Fibroblast of peridontal ligament (primary cell): ENCODE results near the gene MEIKIN.
"Not testable (repeated sequence)": the region's sequence is repeated elsewhere in the genome, so short reads cannot be mapped to it uniquely, and the experiment has no call there.

ENCODE experiments used
- DNase-seq: peaks from one replicate; pipeline ENCODE4 v3.0.0-alpha.2; 2010; ENCODE audit errors: extremely low read depth

Gene MEIKIN

GRCh38 chr5:131812371-131813160 is 132.9 kb downstream of the MEIKIN start:
- no peak for DNase-seq

- DNase-seq: peak; percentile 60
These were observed 134.8 kb downstream of the MEIKIN start for GRCh38 chr5:131810510-131811249.

GRCh38 chr5:131796793-131797693 is 148.4 kb downstream of the MEIKIN start, which contains the start of gene FNIP1:
Gene FNIP1 (minus strand): TSS chr5:131797017. CDS start chr5:131796921, 96 bp downstream.
- DNase-seq: peak; percentile 91

GRCh38 chr5:131795879-131796792 is 149.3 kb downstream of the MEIKIN start:
- peak; percentile 55 for DNase-seq

GRCh38 chr5:131795228-131795627 is 150.2 kb downstream of the MEIKIN start:
- DNase-seq: no peak

- DNase-seq: no peak
These were observed 150.9 kb downstream of the MEIKIN start for GRCh38 chr5:131794586-131794985.

- no peak for DNase-seq
These were observed 152.6 kb downstream of the MEIKIN start for GRCh38 chr5:131792896-131793295.

- DNase-seq: no peak
These were observed 153.6 kb downstream of the MEIKIN start for GRCh38 chr5:131791866-131792265.

GRCh38 chr5:131790550-131790949 is 154.9 kb downstream of the MEIKIN start:
- no peak for DNase-seq

GRCh38 chr5:131789765-131790164 is 155.7 kb downstream of the MEIKIN start:
- no peak for DNase-seq

- DNase-seq: no peak
These were observed 157.7 kb downstream of the MEIKIN start for GRCh38 chr5:131787736-131788135.

- DNase-seq: no peak
These were observed 158.4 kb downstream of the MEIKIN start for GRCh38 chr5:131786900-131787692.

GRCh38 chr5:131786036-131786435 is 159.4 kb downstream of the MEIKIN start:
- DNase-seq: no peak

GRCh38 chr5:131783874-131784273 is 161.6 kb downstream of the MEIKIN start:
- DNase-seq: no peak

- DNase-seq: peak; percentile 43
These were observed 162.1 kb downstream of the MEIKIN start for GRCh38 chr5:131783357-131783756.

GRCh38 chr5:131782717-131783116 is 162.7 kb downstream of the MEIKIN start:
- no peak for DNase-seq

- not testable (repeated sequence) for DNase-seq
These were observed 167.3 kb downstream of the MEIKIN start for GRCh38 chr5:131778141-131778540.

GRCh38 chr5:131776450-131776849 is 169.0 kb downstream of the MEIKIN start:
- DNase-seq: peak; percentile 82

- no peak for DNase-seq
These were observed 170.7 kb downstream of the MEIKIN start for GRCh38 chr5:131774652-131775367.
